H1 (cell line): ENCODE measurements around the gene KIF5A. TPM values are rescaled to one million over a fixed set of nuclear protein-coding genes. Genes with fewer than 3 reads are reported as not detected.

Experiments
- CTCF ChIA-PET: fragments of 300-600 bp; sonication (Branson Sonifier 250); formaldehyde crosslinking; loops from one replicate; lab custom pipeline; 2021; ENCODE audit not compliant: partially characterized antibody; lab: Charles Lee
- POLR2A ChIA-PET: fragments of 300-600 bp; sonication (Branson Sonifier 250); formaldehyde crosslinking; loops from one replicate; lab custom pipeline; 2021; ENCODE audit warnings: inconsistent platforms; ENCODE audit not compliant: partially characterized antibody; lab: Charles Lee
- DNase-seq, 2 experiments: peaks; one replicate each; pipeline versions ENCODE4 v3.0.0 to v3.0.0-alpha.2; 2010 to 2022; ENCODE audit warnings: low spot score in 2 of 2, low read depth in 1 of 2, mixed read lengths in 1 of 2
- FAIRE-seq: peaks from 2 replicates; lab custom pipeline; 2011; peaks lifted over from hg19 to GRCh38; lab: Jason Lieb, UNC
- H2AFZ ChIP-seq: 2 replicates; pipeline ENCODE4 v1.8.1; 2012; ENCODE audit warnings: low read length, inconsistent platforms
- H2AK5ac ChIP-seq: 2 replicates; pipeline ENCODE4 v1.6.1; 2013; ENCODE audit warnings: low read depth, low read length
- H2BK120ac ChIP-seq: replicated peaks from 2 replicates; pipeline ENCODE3; 2013; ENCODE audit warnings: low read depth, low read length, inconsistent platforms
- H2BK12ac ChIP-seq: 2 replicates; pipeline ENCODE4 v1.6.1; 2013; ENCODE audit warnings: low read depth, low read length
- H2BK15ac ChIP-seq: 2 replicates; pipeline ENCODE4 v1.6.1; 2013; ENCODE audit warnings: low read length
- H2BK20ac ChIP-seq: 2 replicates; pipeline ENCODE4 v1.6.1; 2013; ENCODE audit warnings: low read length
- H2BK5ac ChIP-seq: 2 replicates; pipeline ENCODE4 v1.6.1; 2013; ENCODE audit warnings: low read depth, low read length
- H3K14ac ChIP-seq: 2 replicates; pipeline ENCODE4 v1.6.1; 2013; ENCODE audit warnings: inconsistent platforms; ENCODE audit not compliant: insufficient read length
- H3K18ac ChIP-seq: 2 replicates; pipeline ENCODE4 v1.6.1; 2013; ENCODE audit warnings: low read length; ENCODE audit errors: extremely low read depth
- H3K23ac ChIP-seq: 2 replicates; pipeline ENCODE4 v1.6.1; 2013; ENCODE audit warnings: inconsistent platforms; ENCODE audit not compliant: insufficient read length
- H3K23me2 ChIP-seq: 2 replicates; pipeline ENCODE4 v1.6.1; 2013; ENCODE audit warnings: low read depth, low read length
- H3K27ac ChIP-seq: 2 replicates; pipeline ENCODE4 v1.6.1; 2011; ENCODE audit warnings: low read depth, low read length, inconsistent platforms
- H3K27me3 ChIP-seq, 4 experiments: replicated peaks in 1 of 4; 1 replicate in 1 of 4; 2 replicates in 3 of 4; pipeline versions ENCODE4 v1.6.1 to v1.8.1; 2011 to 2013; ENCODE audit warnings: low read length in 3 of 4, mild to moderate bottlenecking in 3 of 4, inconsistent platforms in 2 of 4, mixed read lengths in 2 of 4, moderate library complexity in 1 of 4; ENCODE audit not compliant: control insufficient read depth in 3 of 4, insufficient read depth in 3 of 4; ENCODE audit errors: extremely low read depth in 1 of 4
- H3K36me3 ChIP-seq, 4 experiments: 2 replicates each; pipeline versions ENCODE4 v1.6.1 to v1.8.1; 2011 to 2013; ENCODE audit warnings: mild to moderate bottlenecking in 4 of 4, low read length in 3 of 4, moderate library complexity in 2 of 4, control low read depth in 1 of 4, inconsistent platforms in 1 of 4; ENCODE audit not compliant: insufficient read depth in 4 of 4, control insufficient read depth in 2 of 4
- H3K4ac ChIP-seq: replicated peaks from 2 replicates; pipeline ENCODE3; 2013; ENCODE audit warnings: low read length, low read depth, mixed read lengths, inconsistent platforms; ENCODE audit not compliant: insufficient read length
- H3K4me1 ChIP-seq, 4 experiments: replicated peaks in 1 of 4; 1 replicate in 1 of 4; 2 replicates in 3 of 4; pipeline versions ENCODE4 v1.6.1 to v1.8.1; 2011 to 2013; ENCODE audit warnings: low read length in 3 of 4, inconsistent platforms in 2 of 4, mixed read lengths in 1 of 4; ENCODE audit not compliant: insufficient read depth in 4 of 4, control insufficient read depth in 3 of 4
- H3K4me2 ChIP-seq, 2 experiments: 2 replicates each; pipeline versions ENCODE4 v1.6.1 to v1.8.1; 2011 to 2013; ENCODE audit warnings: low read depth in 2 of 2, low read length in 2 of 2, control low read depth in 1 of 2, inconsistent platforms in 1 of 2, mild to moderate bottlenecking in 1 of 2; ENCODE audit not compliant: insufficient read depth in 1 of 2
- H3K4me3 ChIP-seq, 4 experiments: fragments of 200-600, 300-600 bp in 1 of 4; sonication (generic), shearing (Covaris generic), sonication (Bioruptor Twin) in 1 of 4; 2 replicates each; pipeline versions ENCODE4 v1.5.1 to v1.8.1; 2011 to 2016; ENCODE audit warnings: low read length in 4 of 4, low read depth in 3 of 4, control low read depth in 2 of 4, inconsistent platforms in 2 of 4, mild to moderate bottlenecking in 2 of 4, mixed read lengths in 1 of 4, moderate library complexity in 1 of 4; ENCODE audit not compliant: insufficient read depth in 2 of 4; ENCODE audit errors: extremely low read depth in 1 of 4
- H3K56ac ChIP-seq: replicated peaks from 2 replicates; pipeline ENCODE3; 2013; ENCODE audit warnings: low read depth, mild to moderate bottlenecking, mixed read lengths, low read length, inconsistent platforms; ENCODE audit not compliant: insufficient read length
- H3K79me1 ChIP-seq: 2 replicates; pipeline ENCODE4 v1.6.1; 2013; ENCODE audit warnings: low read depth, low read length, control low read depth
- H3K79me2 ChIP-seq, 2 experiments: 2 replicates each; pipeline versions ENCODE4 v1.6.1 to v1.8.1; 2012 to 2013; ENCODE audit warnings: low read length in 2 of 2, mild to moderate bottlenecking in 2 of 2, inconsistent platforms in 1 of 2; ENCODE audit not compliant: insufficient read depth in 2 of 2, control insufficient read depth in 1 of 2
- H3K9ac ChIP-seq, 4 experiments: replicated peaks in 1 of 4; 1 replicate in 1 of 4; 2 replicates in 3 of 4; pipeline versions ENCODE4 v1.6.1 to v1.8.1; 2011 to 2013; ENCODE audit warnings: low read depth in 3 of 4, low read length in 3 of 4, control low read depth in 2 of 4, mild to moderate bottlenecking in 2 of 4, moderate library complexity in 2 of 4, inconsistent platforms in 1 of 4; ENCODE audit errors: extremely low read depth in 1 of 4
- H3K9me3 ChIP-seq, 2 experiments: 2 replicates each; pipeline versions ENCODE4 v1.6.1 to v1.8.1; 2012 to 2013; ENCODE audit warnings: mild to moderate bottlenecking in 2 of 2, moderate library complexity in 2 of 2, control low read depth in 1 of 2, inconsistent platforms in 1 of 2, low read depth in 1 of 2, low read length in 1 of 2, mixed read lengths in 1 of 2; ENCODE audit not compliant: insufficient read depth in 2 of 2
- H4K20me1 ChIP-seq, 2 experiments: replicated peaks in 1 of 2; 2 replicates each; pipeline versions ENCODE3 to v1.8.1; 2011 to 2013; ENCODE audit warnings: inconsistent platforms in 2 of 2, low read length in 2 of 2, mild to moderate bottlenecking in 1 of 2; ENCODE audit not compliant: insufficient read depth in 2 of 2, control insufficient read depth in 1 of 2
- H4K5ac ChIP-seq: 2 replicates; pipeline ENCODE4 v1.6.1; 2013; ENCODE audit warnings: low read length, low read depth, mixed read lengths, inconsistent platforms; ENCODE audit not compliant: insufficient read length
- H4K8ac ChIP-seq: 2 replicates; pipeline ENCODE4 v1.8.0; 2013; ENCODE audit warnings: mild to moderate bottlenecking, moderate library complexity, low read length, inconsistent platforms; ENCODE audit not compliant: insufficient read depth; ENCODE audit errors: extremely low read depth
- H4K91ac ChIP-seq: replicated peaks from 2 replicates; pipeline ENCODE3; 2013; ENCODE audit warnings: low read length, mixed read lengths, inconsistent platforms; ENCODE audit not compliant: insufficient read length
- CHD1 ChIP-seq: IDR thresholded peaks from 2 replicates; pipeline ENCODE4 v1.6.1; 2012; ENCODE audit warnings: low read depth, low read length, improper control_type of control experiment
- CREB1 ChIP-seq: IDR thresholded peaks from 2 replicates; pipeline ENCODE4 v1.6.1; 2012; ENCODE audit warnings: inconsistent platforms
- EZH2 ChIP-seq: fragments of 200-600 bp; sonication (generic); IDR thresholded peaks from 2 replicates; pipeline ENCODE4 v1.7.1; 2012; ENCODE audit warnings: low read depth, mild to moderate bottlenecking, moderate library complexity, low read length, inconsistent platforms; ENCODE audit not compliant: severe bottlenecking
- POU5F1 ChIP-seq: IDR thresholded peaks from 2 replicates; pipeline ENCODE4 v1.6.1; 2011; ENCODE audit warnings: low read depth, mild to moderate bottlenecking, low read length, moderate library complexity
- RAD21 ChIP-seq, 2 experiments: IDR thresholded peaks in 1 of 2; conservative IDR thresholded peaks in 1 of 2; 2 replicates each; pipeline ENCODE4 v1.6.1; 2011; ENCODE audit warnings: low read depth in 2 of 2, low read length in 2 of 2, improper control_type of control experiment in 1 of 2, inconsistent platforms in 1 of 2, mild to moderate bottlenecking in 1 of 2, moderate library complexity in 1 of 2
- RBBP5 ChIP-seq: IDR thresholded peaks from 2 replicates; pipeline ENCODE4 v1.7.1; 2012; ENCODE audit warnings: low read depth, mild to moderate bottlenecking, inconsistent platforms, low read length, moderate library complexity, borderline replicate concordance
- RFX5 ChIP-seq: IDR thresholded peaks from 2 replicates; pipeline ENCODE4 v1.6.1; 2011; ENCODE audit warnings: low read depth, low read length, improper control_type of control experiment, borderline replicate concordance
- RNF2 ChIP-seq: fragments of 200-900, 300-1000 bp; sonication (generic); IDR thresholded peaks from 2 replicates; pipeline ENCODE4 v1.7.1; 2016; ENCODE audit warnings: borderline replicate concordance, low read depth, mild to moderate bottlenecking, antibody characterized with exemption, low read length; ENCODE audit not compliant: poor library complexity, severe bottlenecking; ENCODE audit errors: missing control alignments
- SAP30 ChIP-seq: fragments of 300-600 bp; sonication (generic); IDR thresholded peaks from 2 replicates; pipeline ENCODE4 v1.7.1; 2012; ENCODE audit warnings: low read length, moderate library complexity, mild to moderate bottlenecking, inconsistent platforms; ENCODE audit not compliant: insufficient read depth, insufficient replicate concordance
- TAF7 ChIP-seq: optimal IDR thresholded peaks from 2 replicates; pipeline ENCODE3; 2011; ENCODE audit warnings: low read depth, mild to moderate bottlenecking, inconsistent platforms, low read length, moderate library complexity, borderline replicate concordance
- ZNF274 ChIP-seq: IDR thresholded peaks from 2 replicates; pipeline ENCODE4 v1.7.0; 2012; ENCODE audit warnings: low read length, borderline replicate concordance; ENCODE audit errors: extremely low read depth
- WGBS, 2 experiments: shearing (Covaris generic) in 1 of 2; methylation state at CpG; one replicate each; pipeline versions ENCODE4 v1.1.6 to v1.1.7; 2013 to 2015; ENCODE audit warnings: low lambda C conversion rate in 2 of 2, mixed read lengths in 2 of 2, inconsistent platforms in 1 of 2, low coverage in 1 of 2, missing lambda C conversion rate in 1 of 2; ENCODE audit not compliant: insufficient replicate concordance in 2 of 2, insufficient coverage in 1 of 2, insufficient read length in 1 of 2; ENCODE audit errors: extremely low coverage in 1 of 2, missing lambda C conversion rate in 1 of 2; 5-methylcytosine and 5-hydroxymethylcytosine counted together
- polyA plus RNA-seq, 7 experiments: library from polyadenylated mRNA; depleted of rRNA in 3 of 7; stranded (reverse) in 5 of 7; unstranded in 2 of 7; fragments of >200 nt in 5 of 7; fragments of 200-250 nt in 2 of 7; gene quantifications; 1 replicate in 5 of 7; 2 replicates in 1 of 7; 4 replicates in 1 of 7; pipeline versions ENCODE4 v1.2.1 to v1.2.3, GENCODE V29; 2011 to 2013; ENCODE audit warnings: missing spikeins in 2 of 7, mixed read lengths in 2 of 7
- total RNA-seq: library from RNA; stranded (reverse); fragmentation: NEBNext Ultra II Directional; extraction: Animal tissue kit (Norgen Biotek cat#: 25700); gene quantifications from 2 replicates; pipeline ENCODE4 v1.2.1, GENCODE V29; 2021

The KIF5A gene
- total and polyA plus RNA-seq, 2 of the 8 experiments (the other 6 are each of a cell fraction or from before 2014, with no cell fraction given) = 10.7 to 21.9 TPM

- Histone ChIP-seq H3K23ac (no peak overlapping the region), H3K56ac (no peak overlapping the region), H2BK12ac (no peak overlapping the region), H3K9me3 (no peaks in the 10 kb centered on the region), H3K23me2 (peaks cover 6% of the 10 kb centered on the region; the same call in 1 of the 2 replicates), H3K27me3 (no peaks in the 10 kb centered on the region), H4K20me1 (peaks cover 3 to 4% of the 10 kb centered on the region in 2 experiments), H3K36me3 (peaks cover 5 to 21% (median 7%) of the 10 kb centered on the region in 4 experiments; a peak in 7 of 8 replicates), H3K79me1 (no peaks in the 10 kb centered on the region), H3K9ac (no peak overlapping the region), H3K4ac (no peak overlapping the region), H4K5ac (no peak overlapping the region), H2AFZ (no peak overlapping the region), H2BK15ac (no peak overlapping the region), H4K8ac (no peak overlapping the region), H2BK5ac (no peak overlapping the region), H3K4me2 (no peak overlapping the region), H2AK5ac (no peak overlapping the region), H3K4me3 (no peak overlapping the region), H3K14ac (no peak overlapping the region), H3K18ac (no peak overlapping the region), H2BK120ac (no peak overlapping the region), H3K27ac (no peak overlapping the region), H3K4me1 (peaks cover 2 to 3% (median 3%) of the 10 kb centered on the region in 4 experiments; a peak in 5 of 7 replicates), H2BK20ac (no peak overlapping the region), H3K79me2 (no peaks in the 10 kb centered on the region), H4K91ac (no peak overlapping the region)
- FAIRE-seq = no peak
- ChIA-PET CTCF (interaction anchor here (5.2 to 7.8 kb wide), 5 partner anchors 15 to 150 kb away, joined by 60 to 201 read pairs (median 88); partner anchors contain the start of genes ARHGEF25 and B4GALNT1), POLR2A (interaction anchor here (0.7 to 1.3 kb wide), 2 partner anchors 12 to 39 kb away, joined by 3 read pairs; no protein-coding TSS in a partner anchor)
- 81% methylated on average over 3 of the region's 3 CpGs; no CpG with 5 or more reads in 1 of the 2 experiments for WGBS, 2 experiments
- DNase-seq = no peak
- TF ChIP-seq RFX5 = no peak
- TF ChIP-seq ZNF274 = no peak
- no peak for TF ChIP-seq SAP30
- TF ChIP-seq RAD21 (IDR thresholded peaks at IDR 0.05 in 1 of 2, conservative IDR thresholded peaks at IDR 0.05 in 1 of 2; ENCODE audit: low read depth in 2 of 2, low read length in 2 of 2) = no peak
- TF ChIP-seq RBBP5 = no peak
- no peak for TF ChIP-seq RNF2
- no peak for TF ChIP-seq EZH2
- no peak for TF ChIP-seq CHD1
- TF ChIP-seq POU5F1 = no peak
- no peak for TF ChIP-seq CREB1
- no peak for TF ChIP-seq TAF7
- TF ChIP-seq, all 59 proteins: peak for 0
Observed at GRCh38 chr12:57586128-57586527, 36.3 kb downstream of the KIF5A start.
